HCT116 (cell line): Measurements from ENCODE around the gene CDK8. TPM values are rescaled to one million over a fixed set of nuclear protein-coding genes. Genes with fewer than 3 reads are reported as not detected.

Experiments used
- ATAC-seq: fragments of 200-7000 bp; cut with Tn5 transposase; 2 replicates; pipeline ENCODE4 v1.9.1; 2020; ENCODE audit warnings: mild to moderate bottlenecking, moderate library complexity
- BruUV-seq: library from RNA; stranded (reverse); fragments of 400-500 nt; replicated peaks from 2 replicates; lab custom pipeline; 2021; lab: Mats Ljungman, UMichigan
- CTCF ChIA-PET: fragments of 300-600 bp; sonication (Branson Sonifier 250); formaldehyde crosslinking; loops from one replicate; lab custom pipeline; 2021; ENCODE audit warnings: antibody characterized with exemption; lab: Charles Lee
- POLR2A ChIA-PET: fragments of 300-600, 350-600 bp; sonication (Branson Sonifier 250); formaldehyde crosslinking; loops from one replicate; lab custom pipeline; 2021; ENCODE audit warnings: antibody characterized with exemption; lab: Charles Lee
- RAD21 ChIA-PET, 2 experiments: fragments of 300-600 bp; sonication (Branson Sonifier 250); formaldehyde crosslinking; loops; one replicate each; lab custom pipeline; 2023; ENCODE audit warnings: low total read pairs in 2 of 2; ENCODE audit not compliant: uncharacterized antibody in 2 of 2, unreplicated experiment in 2 of 2, low non-redundant PET in 1 of 2; lab: Charles Lee
- DNase-seq: peaks from one replicate; pipeline ENCODE4 v3.0.0-alpha.2; 2010; ENCODE audit warnings: low read depth, low spot score
- H2AFZ ChIP-seq: fragments of 200-600 bp; shearing (Covaris generic), sonication (generic); 2 replicates; pipeline ENCODE4 v1.6.1; 2017; ENCODE audit warnings: low read depth, mixed run types, mixed read lengths, antibody characterized with exemption, low read length; ENCODE audit not compliant: poor library complexity, severe bottlenecking
- H3K27ac ChIP-seq: 2 replicates; pipeline ENCODE4 v1.5.1; 2012; ENCODE audit warnings: low read depth, low read length
- H3K27me3 ChIP-seq: fragments of 200-600 bp; sonication (generic); 2 replicates; pipeline ENCODE4 v1.6.1; 2016; ENCODE audit warnings: mixed run types, low read length, mixed read lengths; ENCODE audit not compliant: insufficient read depth
- H3K36me3 ChIP-seq, 2 experiments: fragments of 200-500 bp in 1 of 2; fragments of 200-600 bp in 1 of 2; sonication (Bioruptor generic) in 1 of 2; sonication (generic) in 1 of 2; 2 replicates each; pipeline versions ENCODE4 v1.5.1 to v1.6.1; 2014 to 2016; ENCODE audit warnings: low read length in 2 of 2, inconsistent platforms in 1 of 2, mixed read lengths in 1 of 2, mixed run types in 1 of 2; ENCODE audit not compliant: insufficient read depth in 2 of 2, control insufficient read depth in 1 of 2
- H3K4me1 ChIP-seq, 2 experiments: fragments of 200-600 bp in 1 of 2; sonication (generic) in 1 of 2; 2 replicates each; pipeline versions ENCODE4 v1.5.1 to v1.6.1; 2012 to 2017; ENCODE audit warnings: low read length in 2 of 2, inconsistent platforms in 1 of 2, mild to moderate bottlenecking in 1 of 2, mixed read lengths in 1 of 2, mixed run types in 1 of 2, moderate library complexity in 1 of 2; ENCODE audit not compliant: insufficient read depth in 2 of 2, control insufficient read depth in 1 of 2
- H3K4me2 ChIP-seq: fragments of 200-600 bp; sonication (generic); 2 replicates; pipeline ENCODE4 v1.6.1; 2017; ENCODE audit warnings: mixed run types, low read length, mixed read lengths
- H3K4me3 ChIP-seq, 2 experiments: fragments of 200-600 bp in 1 of 2; sonication (generic) in 1 of 2; replicated peaks in 1 of 2; 2 replicates each; pipeline ENCODE4 v1.5.1; 2011 to 2016; ENCODE audit warnings: low read length in 2 of 2, control low read depth in 1 of 2, low read depth in 1 of 2, mild to moderate bottlenecking in 1 of 2, mixed read lengths in 1 of 2, mixed run types in 1 of 2
- H3K79me2 ChIP-seq: fragments of 200-600 bp; sonication (generic); 2 replicates; pipeline ENCODE4 v1.6.1; 2017; ENCODE audit warnings: mild to moderate bottlenecking, mixed run types, low read length, moderate library complexity, mixed read lengths; ENCODE audit not compliant: insufficient read depth
- H3K9ac ChIP-seq: fragments of 200-600 bp; sonication (generic); 2 replicates; pipeline ENCODE4 v1.6.1; 2016; ENCODE audit warnings: low read length, mixed read lengths
- H3K9me2 ChIP-seq: fragments of 200-600 bp; sonication (generic), shearing (Covaris generic); 2 replicates; pipeline ENCODE4 v1.6.1; 2017; ENCODE audit warnings: mixed run types, mild to moderate bottlenecking, moderate library complexity; ENCODE audit not compliant: insufficient read depth
- H3K9me3 ChIP-seq, 2 experiments: fragments of 200-500 bp in 1 of 2; fragments of 200-600 bp in 1 of 2; sonication (Bioruptor generic) in 1 of 2; sonication (generic) in 1 of 2; 2 replicates each; pipeline ENCODE4 v1.6.1; 2014 to 2017; ENCODE audit warnings: low read length in 2 of 2, mixed read lengths in 2 of 2, inconsistent platforms in 1 of 2, low read depth in 1 of 2, mild to moderate bottlenecking in 1 of 2, mixed run types in 1 of 2, moderate library complexity in 1 of 2; ENCODE audit not compliant: control insufficient read depth in 1 of 2, insufficient read depth in 1 of 2
- H4K20me1 ChIP-seq: fragments of 200-600 bp; sonication (generic), shearing (Covaris generic); 2 replicates; pipeline ENCODE4 v1.6.1; 2017; ENCODE audit warnings: mixed run types, mild to moderate bottlenecking, moderate library complexity; ENCODE audit not compliant: insufficient read depth
- CBX3 ChIP-seq: IDR thresholded peaks from 2 replicates; pipeline ENCODE4 v1.6.1; 2012; ENCODE audit warnings: low read depth
- CEBPB ChIP-seq: IDR thresholded peaks from 2 replicates; pipeline ENCODE4 v1.6.1; 2012; ENCODE audit warnings: low read depth
- CTCF ChIP-seq, 3 experiments: fragments of 200-600 bp in 1 of 3; sonication (generic) in 1 of 3; IDR thresholded peaks in 2 of 3; conservative IDR thresholded peaks in 1 of 3; 2 replicates each; pipeline ENCODE4 v1.5.1; 2012 to 2017; ENCODE audit warnings: low read depth in 2 of 3, low read length in 2 of 3, antibody characterized with exemption in 1 of 3, borderline replicate concordance in 1 of 3, control low read depth in 1 of 3, mild to moderate bottlenecking in 1 of 3, mixed read lengths in 1 of 3, mixed run types in 1 of 3, moderate library complexity in 1 of 3; ENCODE audit not compliant: insufficient read depth in 1 of 3
- EGR1 ChIP-seq: IDR thresholded peaks from 2 replicates; pipeline ENCODE4 v1.6.1; 2012; ENCODE audit warnings: low read depth
- EZH2 ChIP-seq: fragments of 200-600 bp; sonication (generic); IDR thresholded peaks from 2 replicates; pipeline ENCODE4 v1.6.1; 2017; ENCODE audit warnings: antibody characterized with exemption, mixed run types
- FOSL1 ChIP-seq: IDR thresholded peaks from 2 replicates; pipeline ENCODE4 v1.6.1; 2012; ENCODE audit warnings: low read depth
- JUND ChIP-seq: IDR thresholded peaks from 2 replicates; pipeline ENCODE4 v1.6.1; 2012
- MAX ChIP-seq: IDR thresholded peaks from 2 replicates; pipeline ENCODE4 v1.6.1; 2012
- POLR2A ChIP-seq: IDR thresholded peaks from 2 replicates; pipeline ENCODE4 v1.7.0; 2011; ENCODE audit warnings: borderline replicate concordance; ENCODE audit not compliant: insufficient read depth, insufficient read length; ENCODE audit errors: extremely low read depth
- POLR2AphosphoS5 ChIP-seq: IDR thresholded peaks from 2 replicates; pipeline ENCODE4 v1.6.1; 2011; ENCODE audit warnings: mild to moderate bottlenecking, low read depth, low read length, moderate library complexity
- REST ChIP-seq: IDR thresholded peaks from 2 replicates; pipeline ENCODE4 v1.6.1; 2012; ENCODE audit warnings: low read depth
- SIN3A ChIP-seq: IDR thresholded peaks from 2 replicates; pipeline ENCODE4 v1.6.1; 2012; ENCODE audit warnings: low read depth
- SP1 ChIP-seq: IDR thresholded peaks from 2 replicates; pipeline ENCODE4 v1.6.1; 2012; ENCODE audit warnings: low read depth
- TCF7L2 ChIP-seq: IDR thresholded peaks from 2 replicates; pipeline ENCODE4 v1.7.0; 2011; ENCODE audit warnings: borderline replicate concordance, inconsistent platforms; ENCODE audit not compliant: insufficient read depth, insufficient read length; ENCODE audit errors: extremely low read depth
- YY1 ChIP-seq: IDR thresholded peaks from 2 replicates; pipeline ENCODE4 v1.6.1; 2011; ENCODE audit warnings: low read length, low read depth, moderate library complexity, mild to moderate bottlenecking; ENCODE audit not compliant: insufficient replicate concordance; ENCODE audit errors: extremely low read depth
- ZBTB33 ChIP-seq: IDR thresholded peaks from 2 replicates; pipeline ENCODE4 v1.6.1; 2011; ENCODE audit warnings: mild to moderate bottlenecking, low read length, moderate library complexity; ENCODE audit not compliant: insufficient replicate concordance; ENCODE audit errors: extremely low read depth
- ZFX ChIP-seq: fragments of 450-650 bp; IDR thresholded peaks from 2 replicates; pipeline ENCODE4 v1.6.1; 2017
- ZNF274 ChIP-seq: fragments of 200-500 bp; sonication (Bioruptor generic); IDR thresholded peaks from 2 replicates; pipeline ENCODE4 v1.6.1; 2014; ENCODE audit warnings: mild to moderate bottlenecking, low read depth, low read length, inconsistent platforms
- intact Hi-C: fragments of 100-400 bp; cut with micrococcal nuclease; formaldehyde crosslinking; loops from 2 replicates; pipeline ENCODE4 v1.10.0; 2022
- total RNA-seq: library from RNA; stranded (reverse); gene quantifications from one replicate; pipeline ENCODE4 v1.2.1, GENCODE V29; 2021; ENCODE audit not compliant: unreplicated experiment

The CDK8 gene
- total RNA-seq, 1 experiment from 2014 or later: 23.8 TPM

- DNase-seq (no peak), ATAC-seq (no peak)
- Histone ChIP-seq H4K20me1 (no peaks in the 10 kb centered on the region), H3K9ac (no peak overlapping the region), H3K36me3 (no peaks in the 10 kb centered on the region), H2AFZ (no peak overlapping the region), H3K4me3 (no peak overlapping the region), H3K79me2 (peaks cover 98% of the 10 kb centered on the region), H3K4me1 (no peaks in the 10 kb centered on the region), H3K4me2 (no peak overlapping the region), H3K9me3 (no peaks in the 10 kb centered on the region), H3K27me3 (no peaks in the 10 kb centered on the region), H3K9me2 (no peaks in the 10 kb centered on the region), H3K27ac (no peak overlapping the region)
- intact Hi-C loops: no loop called here
- CTCF ChIA-PET: no interaction called here
- no TSS peak for BruUV-seq
- TF ChIP-seq YY1: no peak
- no peak for TF ChIP-seq MAX
- no peak for TF ChIP-seq SIN3A
- TF ChIP-seq EZH2: no peak
- no peak for TF ChIP-seq JUND
- no peak for TF ChIP-seq EGR1
- TF ChIP-seq SP1: no peak
- TF ChIP-seq REST: no peak
- TF ChIP-seq ZNF274: no peak
- no peak for TF ChIP-seq ZFX
- no peak for TF ChIP-seq POLR2A
- no peak for TF ChIP-seq TCF7L2
- no peak for TF ChIP-seq FOSL1
- no peak for TF ChIP-seq CBX3
- TF ChIP-seq CEBPB: no peak
- TF ChIP-seq ZBTB33: no peak
- no peak for TF ChIP-seq POLR2AphosphoS5
- TF ChIP-seq CTCF (IDR thresholded peaks at IDR 0.05 in 2 of 3, conservative IDR thresholded peaks at IDR 0.05 in 1 of 3; ENCODE audit: borderline replicate concordance in 1 of 3, insufficient read depth in 1 of 3, low read depth in 2 of 3, low read length in 2 of 3): no peak
- RAD21 ChIA-PET: no interaction called here
- POLR2A ChIA-PET: no interaction called here
Measured at GRCh38 chr13:26270707-26271106, 16.8 kb downstream of the CDK8 start.
